K562 (cell line): ENCODE results near the gene KRT82. TPM values are rescaled to one million over a fixed set of nuclear protein-coding genes. Genes with fewer than 3 reads are reported as not detected.

Experiments used
- ATAC-seq: fragments of 200-7000 bp; cut with Tn5 transposase; 3 replicates; pipeline ENCODE4 v1.9.1; 2020; ENCODE audit warnings: moderate library complexity
- Bru-seq: library from RNA; stranded (reverse); fragments of 400-500 nt; gene quantifications from one replicate; lab custom pipeline; 2021; lab: Mats Ljungman, UMichigan
- BruChase-seq, 2 experiments: library from RNA; stranded (reverse); fragments of 400-500 nt; gene quantifications; one replicate each; lab custom pipeline; 2021; lab: Mats Ljungman, UMichigan
- BruUV-seq: library from RNA; stranded (reverse); fragments of 400-500 nt; replicated peaks from 2 replicates; lab custom pipeline; 2021; lab: Mats Ljungman, UMichigan
- CTCF ChIA-PET: fragments of 300-600 bp; formaldehyde crosslinking; extraction: SDS; loops from one replicate; lab custom pipeline; 2021; ENCODE audit warnings: low intra/inter-chr PET ratio; lab: Yijun Ruan, JAX
- POLR2A ChIA-PET: fragments of 300-600, 350-650 bp; sonication (Branson Sonifier 250); formaldehyde crosslinking; extraction: SDS; loops from one replicate; lab custom pipeline; 2021; ENCODE audit warnings: antibody characterized with exemption, inconsistent platforms; lab: Yijun Ruan, JAX
- DNase-seq, 4 experiments: peaks; one replicate each; pipeline versions ENCODE4 v3.0.0 to v3.0.0-alpha.2; 2011 to 2018; ENCODE audit warnings: low spot score in 3 of 4, mixed read lengths in 3 of 4; ENCODE audit errors: extremely low read depth in 1 of 4
- FAIRE-seq: peaks from 2 replicates; lab custom pipeline; 2011; peaks lifted over from hg19 to GRCh38; lab: Jason Lieb, UNC
- H2AFZ ChIP-seq: 2 replicates; pipeline ENCODE4 v1.6.0; 2011; ENCODE audit warnings: low read depth, low read length, control low read depth, inconsistent platforms
- H3K27ac ChIP-seq: fragments of 200-600 bp; 3 replicates; pipeline ENCODE4 v1.8.0; 2011; ENCODE audit warnings: low read depth, mild to moderate bottlenecking, control low read depth, inconsistent platforms, low read length, moderate library complexity, mixed read lengths; ENCODE audit errors: extremely low read depth
- H3K27me3 ChIP-seq, 2 experiments: fragments of 300-600 bp in 1 of 2; 2 replicates in 1 of 2; 3 replicates in 1 of 2; pipeline versions ENCODE4 v1.6.0 to v1.8.0; 2011; ENCODE audit warnings: inconsistent platforms in 2 of 2, low read length in 2 of 2, mild to moderate bottlenecking in 1 of 2, mixed read lengths in 1 of 2, moderate library complexity in 1 of 2; ENCODE audit not compliant: control insufficient read depth in 2 of 2, insufficient read depth in 2 of 2
- H3K36me3 ChIP-seq: fragments of 300-600 bp; 3 replicates; pipeline ENCODE4 v1.8.0; 2011; ENCODE audit warnings: mild to moderate bottlenecking, low read length, inconsistent platforms; ENCODE audit not compliant: control insufficient read depth, insufficient read depth
- H3K4me1 ChIP-seq, 2 experiments: fragments of 200-600 bp in 1 of 2; replicated peaks in 1 of 2; 2 replicates in 1 of 2; 3 replicates in 1 of 2; pipeline versions ENCODE4 v1.5.1 to v1.8.0; 2011; ENCODE audit warnings: inconsistent platforms in 2 of 2, low read length in 2 of 2, mild to moderate bottlenecking in 1 of 2, mixed read lengths in 1 of 2, moderate library complexity in 1 of 2; ENCODE audit not compliant: control insufficient read depth in 2 of 2, insufficient read depth in 2 of 2
- H3K4me2 ChIP-seq: 2 replicates; pipeline ENCODE4 v1.6.1; 2011; ENCODE audit warnings: low read length, control low read depth, inconsistent platforms, mixed read lengths; ENCODE audit not compliant: insufficient read depth
- H3K4me3 ChIP-seq: fragments of 200-600 bp; sonication (generic), shearing (Covaris generic); 2 replicates; pipeline ENCODE4 v1.5.1; 2016; ENCODE audit warnings: control low read depth, inconsistent platforms
- H3K79me2 ChIP-seq: fragments of 200-600 bp; 3 replicates; pipeline ENCODE4 v1.8.0; 2011; ENCODE audit warnings: low read length, inconsistent platforms; ENCODE audit not compliant: control insufficient read depth, insufficient read depth
- H3K9ac ChIP-seq, 2 experiments: 2 replicates each; pipeline versions ENCODE4 v1.6.0 to v1.6.1; 2011; ENCODE audit warnings: low read depth in 2 of 2, low read length in 2 of 2, control low read depth in 1 of 2, inconsistent platforms in 1 of 2, mild to moderate bottlenecking in 1 of 2, mixed read lengths in 1 of 2; ENCODE audit not compliant: insufficient read depth in 1 of 2
- H3K9me1 ChIP-seq: one replicate; pipeline ENCODE4 v1.6.0; 2011; ENCODE audit warnings: inconsistent platforms, mild to moderate bottlenecking, low read length, moderate library complexity; ENCODE audit not compliant: control insufficient read depth, insufficient read depth
- H3K9me3 ChIP-seq: replicated peaks from 2 replicates; pipeline ENCODE4 v1.5.1; 2011; ENCODE audit warnings: low read depth, low read length, inconsistent platforms; ENCODE audit not compliant: control insufficient read depth, insufficient read depth
- H4K20me1 ChIP-seq: replicated peaks from 2 replicates; pipeline ENCODE4 v1.6.1; 2011; ENCODE audit warnings: low read length, inconsistent platforms, mixed read lengths; ENCODE audit not compliant: control insufficient read depth, insufficient read depth
- CTBP1 ChIP-seq: fragments of 450-650 bp; IDR thresholded peaks from 2 replicates; pipeline ENCODE4 v1.6.1; 2016; ENCODE audit warnings: borderline replicate concordance
- HNRNPUL1 ChIP-seq: fragments of 200-400 bp; formaldehyde crosslinking; IDR thresholded peaks from 2 replicates; pipeline ENCODE4 v1.6.1; 2017; ENCODE audit warnings: low read length
- MTF1 ChIP-seq: fragments of 250-450 bp; sonication (Bioruptor Pico); IDR thresholded peaks from 2 replicates; pipeline ENCODE4 v1.9.0; 2021; ENCODE audit warnings: moderate library complexity, mild to moderate bottlenecking, inconsistent platforms, borderline replicate concordance
- NR4A1 ChIP-seq, 2 experiments: fragments of 250-450 bp in 1 of 2; fragments of 450-650 bp in 1 of 2; sonication (Bioruptor Pico) in 1 of 2; IDR thresholded peaks; 2 replicates each; pipeline versions ENCODE4 v1.4.0 to v1.6.1; 2016 to 2020; ENCODE audit warnings: mild to moderate bottlenecking in 2 of 2, missing compliant biosample characterization in 1 of 2, missing genetic modification characterization in 1 of 2, moderate library complexity in 1 of 2
- RHOXF2B ChIP-seq: fragments of 250-450 bp; sonication (Bioruptor Pico); conservative IDR thresholded peaks from 2 replicates; pipeline ENCODE4 v1.5.1; 2021
- WGBS: fragments of 100-300 bp; shearing (Covaris generic); methylation state at CpG from one replicate; pipeline ENCODE4 v1.1.6; 2016; ENCODE audit warnings: low coverage, mixed read lengths; ENCODE audit not compliant: insufficient coverage; ENCODE audit errors: missing lambda C conversion rate; 5-methylcytosine and 5-hydroxymethylcytosine counted together
- in situ Hi-C: fragments of 300-500 bp; cut with MboI; formaldehyde crosslinking; loops from 4 replicates; pipeline ENCODE4 v1.15.0; 2018; ENCODE audit warnings: inconsistent platforms, mixed read lengths
- intact Hi-C: fragments of 100-400 bp; cut with micrococcal nuclease; formaldehyde crosslinking; loops from 2 replicates; pipeline ENCODE4 v1.14.2; 2022
- long read RNA-seq, 3 experiments: library from polyadenylated mRNA in 2 of 3; library from RNA in 1 of 3; unstranded in 2 of 3; stranded (forward) in 1 of 3; transcript quantifications; one replicate each; pipeline ENCODE4 v2.0.0, GENCODE V29; 2019 to 2022
- polyA minus RNA-seq, 3 experiments: library from RNA; depleted of rRNA, polyadenylated mRNA; stranded (reverse); fragments of >200 nt; gene quantifications; 2 replicates each; pipeline ENCODE4 v1.2.3, GENCODE V29; 2011
- polyA plus RNA-seq, 8 experiments: library from polyadenylated mRNA; depleted of rRNA in 4 of 8; stranded (reverse) in 5 of 8; unstranded in 3 of 8; fragments of >200 nt; fragmentation: Nextera tagmentation in 2 of 8; fragmentation: Illumina TruSeq in 1 of 8; extraction: Ambion mirVana in 2 of 8; extraction: Trizol in 1 of 8; gene quantifications; 2 replicates each; pipeline versions ENCODE4 v1.2.1 to v1.2.3, GENCODE V29; 2011 to 2014; ENCODE audit warnings: inconsistent platforms in 1 of 8, missing spikeins in 1 of 8
- total RNA-seq, 7 experiments: library from RNA; depleted of rRNA in 6 of 7; stranded (reverse); fragments of >200 nt in 6 of 7; fragmentation: Illumina TruSeq in 2 of 7; extraction: Trizol in 2 of 7; gene quantifications; 2 replicates each; pipeline versions ENCODE4 v1.2.1 to v1.2.3, GENCODE V29; 2011 to 2021; ENCODE audit warnings: low replicate concordance in 1 of 7
- TF ChIP-seq, protein P1 (sequence below): fragments of 450-650 bp; IDR thresholded peaks from 2 replicates; pipeline ENCODE4 v1.6.1; 2016; ENCODE audit warnings: low read depth, mild to moderate bottlenecking, moderate library complexity

Gene KRT82
- total RNA-seq (2011; cell fraction: chromatin; rRNA removed; ENCODE audit: low replicate concordance) = not detected in 2 replicates
- total RNA-seq (2011; cell fraction: nucleolus; rRNA removed) = not detected in 2 replicates
- not detected in 2 replicates for total RNA-seq (2011; cell fraction: nucleoplasm; rRNA removed)
- total RNA-seq (2014; rRNA removed) (not detected in 2 replicates), total RNA-seq (2014; rRNA removed; fragmentation: Illumina TruSeq; extraction: Trizol) (not detected in 2 replicates), total RNA-seq (2015; rRNA removed; fragmentation: Illumina TruSeq; extraction: Trizol) (not detected in 2 replicates), total RNA-seq (2021) (not detected in 2 replicates), polyA plus RNA-seq (2011; rRNA removed) (not detected in 2 replicates), polyA plus RNA-seq (2014; fragmentation: Illumina TruSeq; extraction: Trizol) (not detected in 2 replicates), polyA plus RNA-seq (2014; fragmentation: Nextera tagmentation; extraction: Ambion mirVana) (not detected), polyA plus RNA-seq (2014; rRNA removed) (not detected in 2 replicates), polyA minus RNA-seq (2011; rRNA and poly(A)+ RNA removed) (not detected in 2 replicates), Bru-seq, nascent RNA (not detected), BruChase-seq, experiment 1, labeled RNA remaining after a 2-hour chase (not detected), BruChase-seq, experiment 2, labeled RNA remaining after a 6-hour chase (not detected)
- not detected in 2 replicates for polyA plus RNA-seq (2011; cell fraction: cytosol; rRNA removed)
- not detected in 2 replicates for polyA plus RNA-seq (2011; cell fraction: nucleus; rRNA removed)
- not detected in 2 replicates for polyA plus RNA-seq (2012)
- polyA minus RNA-seq (2011; cell fraction: cytosol; rRNA and poly(A)+ RNA removed) = not detected in 2 replicates
- not detected in 2 replicates for polyA minus RNA-seq (2011; cell fraction: nucleus; rRNA and poly(A)+ RNA removed)
- long read RNA-seq, experiment 1 = 0 reads
- long read RNA-seq, experiment 2 = 0 reads
- long read RNA-seq, experiment 3 = 0 reads

DNA sequence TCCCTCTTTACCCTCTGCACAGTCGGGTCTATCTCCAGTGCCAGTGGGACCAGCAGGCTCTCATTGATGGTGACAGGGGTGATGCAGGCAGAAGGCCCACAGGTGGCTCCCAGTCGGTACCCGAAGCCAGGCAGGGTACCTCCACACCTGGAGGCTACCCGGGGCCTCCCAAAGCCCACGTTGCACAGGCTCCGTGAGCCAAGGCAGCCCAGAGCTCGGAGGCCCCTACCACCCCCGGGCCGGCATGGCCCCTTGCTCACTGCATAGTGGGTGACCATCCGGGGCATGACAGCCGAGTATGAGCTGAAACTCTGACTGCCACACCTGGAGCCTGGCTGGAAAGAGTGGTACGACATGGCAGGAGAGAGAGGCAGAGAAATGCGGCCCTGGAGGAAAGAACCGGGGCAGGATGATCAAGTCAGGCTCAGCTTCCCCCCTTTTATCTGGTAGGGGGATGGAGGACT, at the start of gene KRT82:
KRT82 (minus strand) TSS at position 414 of the 464 bp plus-strand sequence; CDS start at position 356, 58 bp downstream.
- Histone ChIP-seq H3K9me1 (no peaks in the 10 kb centered on the region), H3K27ac (no peak within 1 kb of the TSS), H3K79me2 (no peaks in the 10 kb centered on the region), H3K9ac (no peak within 1 kb of the TSS; a peak in 1 of 4 replicates), H4K20me1 (no peaks in the 10 kb centered on the region), H3K4me2 (no peak within 1 kb of the TSS), H3K4me1 (no peaks in the 10 kb centered on the region), H3K4me3 (no peak within 1 kb of the TSS), H2AFZ (no peak within 1 kb of the TSS), H3K9me3 (no peaks in the 10 kb centered on the region), H3K27me3 (peaks cover 0 to 59% of the 10 kb centered on the region in 2 experiments; a peak in 4 of 5 replicates), H3K36me3 (no peaks in the 10 kb centered on the region)
- in situ Hi-C loops (no loop called here), intact Hi-C loops (no loop called here)
- POLR2A ChIA-PET = interaction anchor here (0.6 kb wide), 1 partner anchor 204 kb away, joined by 3 read pairs; no protein-coding TSS in a partner anchor
- BruUV-seq = no TSS peak
- WGBS = under 1% methylated on average over 12 of the region's 14 CpGs
- DNase-seq (no peak), ATAC-seq (no peak), FAIRE-seq (no peak)
- TF ChIP-seq HNRNPUL1 (no peak), MTF1 (CRISPR knock-in tag) (no peak), RHOXF2B (CRISPR knock-in tag) (no peak), NR4A1 (CRISPR knock-in tag; IDR thresholded peaks at IDR 0.05) (no peak), NR4A1 (tag; IDR thresholded peaks at IDR 0.05) (no peak), CTBP1 (no peak)
- TF ChIP-seq, protein P1, sequence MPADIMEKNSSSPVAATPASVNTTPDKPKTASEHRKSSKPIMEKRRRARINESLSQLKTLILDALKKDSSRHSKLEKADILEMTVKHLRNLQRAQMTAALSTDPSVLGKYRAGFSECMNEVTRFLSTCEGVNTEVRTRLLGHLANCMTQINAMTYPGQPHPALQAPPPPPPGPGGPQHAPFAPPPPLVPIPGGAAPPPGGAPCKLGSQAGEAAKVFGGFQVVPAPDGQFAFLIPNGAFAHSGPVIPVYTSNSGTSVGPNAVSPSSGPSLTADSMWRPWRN = no peak
- CTCF ChIA-PET = no interaction called here
